ENCODE data around the gene MICU1. TPM values are rescaled to one million over a fixed set of nuclear protein-coding genes. Genes with fewer than 3 reads are reported as not detected.

Gene MICU1
- total RNA-seq, 1 experiment from 2014 or later = 39.4 TPM

DNA sequence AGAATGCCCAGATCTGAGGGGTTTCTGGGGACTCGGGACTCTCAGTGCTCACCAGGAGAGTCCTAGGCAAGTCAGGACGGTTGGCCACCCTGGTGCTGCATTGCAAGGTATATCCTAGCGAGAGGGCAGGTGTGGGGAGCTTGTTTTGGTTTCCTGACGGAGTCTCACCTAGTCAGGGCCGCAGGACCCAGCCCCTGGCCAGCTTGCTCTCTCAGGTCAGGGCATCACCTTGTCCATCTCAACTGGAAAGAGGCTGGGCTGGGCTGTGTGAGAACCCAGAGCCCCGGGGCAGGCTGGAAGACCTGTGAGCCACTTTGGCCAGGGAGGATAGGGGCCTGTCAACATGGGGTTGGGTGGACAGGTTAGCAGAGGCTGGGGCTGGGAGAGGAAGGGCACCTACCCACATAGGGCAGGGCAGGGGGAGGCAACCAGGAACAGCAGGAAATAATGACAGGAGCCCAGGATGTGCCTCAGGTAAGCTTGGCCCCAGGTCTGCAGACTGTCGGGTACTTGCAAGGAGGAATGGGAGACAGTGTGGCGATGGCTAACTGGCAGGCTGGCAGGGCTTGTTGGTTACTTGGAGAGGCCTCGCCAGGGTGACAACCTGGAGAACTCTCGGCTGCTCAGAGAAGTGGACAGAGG is 302.6 kb downstream of the MICU1 start:
- ChIA-PET CTCF (interaction anchor here (1.1 kb wide), 1 partner anchor 9 kb away, joined by 5 read pairs; no protein-coding TSS in a partner anchor), POLR2A (interaction anchor here (0.6 to 9.7 kb wide), 6 partner anchors 13 to 62 kb away, joined by 3 to 221 read pairs (median 116); partner anchors contain the start of gene DDIT4), RAD21 (ENCODE audit: low non-redundant PET in 1 of 2, low total read pairs in 2 of 2, uncharacterized antibody in 2 of 2, unreplicated experiment in 2 of 2) (no interaction called here)
- Histone ChIP-seq H3K27ac (ENCODE audit: low read depth, low read length) (peak overlapping the region; percentile 89), H3K9me2 (ENCODE audit: insufficient read depth) (no peaks in the 10 kb centered on the region), H3K4me1 (ENCODE audit: control insufficient read depth in 1 of 2, insufficient read depth in 2 of 2, low read length in 2 of 2) (peaks cover 75 to 93% of the 10 kb centered on the region in 2 experiments), H2AFZ (ENCODE audit: low read depth, low read length, poor library complexity, severe bottlenecking) (no peak overlapping the region), H3K4me3 (replicated peaks in 1 of 2; ENCODE audit: low read depth in 1 of 2, low read length in 2 of 2) (peak overlapping the region in 1 of 2 experiments; percentile 30; a peak in 1 of 4 replicates), H3K9ac (ENCODE audit: low read length) (peak overlapping the region; percentile 69), H4K20me1 (ENCODE audit: insufficient read depth) (no peaks in the 10 kb centered on the region), H3K27me3 (ENCODE audit: insufficient read depth, low read length) (no peaks in the 10 kb centered on the region), H3K79me2 (ENCODE audit: insufficient read depth, low read length) (no peaks in the 10 kb centered on the region), H3K4me2 (ENCODE audit: low read length) (peak overlapping the region; percentile 76), H3K9me3 (ENCODE audit: control insufficient read depth in 1 of 2, insufficient read depth in 1 of 2, low read depth in 1 of 2, low read length in 2 of 2) (no peaks in the 10 kb centered on the region), H3K36me3 (ENCODE audit: control insufficient read depth in 1 of 2, insufficient read depth in 2 of 2, low read length in 2 of 2) (no peaks in the 10 kb centered on the region)
- intact Hi-C loops (cut with micrococcal nuclease) = loop anchor here (10.0 kb wide), 1 partner anchor 458 kb away; no protein-coding TSS in a partner anchor
- no peak for ATAC-seq
- TF ChIP-seq ZFX (IDR thresholded peaks at IDR 0.05) (no peak), EZH2 (IDR thresholded peaks at IDR 0.05) (no peak), POLR2AphosphoS5 (IDR thresholded peaks at IDR 0.05; ENCODE audit: low read depth, low read length) (no peak; the same call in 1 of the 2 replicates), SRF (IDR thresholded peaks at IDR 0.05; ENCODE audit: low read depth) (no peak), SIN3A (IDR thresholded peaks at IDR 0.05; ENCODE audit: low read depth) (no peak), RAD21 (IDR thresholded peaks at IDR 0.05; ENCODE audit: low read depth) (no peak)
- TF ChIP-seq, protein P1, sequence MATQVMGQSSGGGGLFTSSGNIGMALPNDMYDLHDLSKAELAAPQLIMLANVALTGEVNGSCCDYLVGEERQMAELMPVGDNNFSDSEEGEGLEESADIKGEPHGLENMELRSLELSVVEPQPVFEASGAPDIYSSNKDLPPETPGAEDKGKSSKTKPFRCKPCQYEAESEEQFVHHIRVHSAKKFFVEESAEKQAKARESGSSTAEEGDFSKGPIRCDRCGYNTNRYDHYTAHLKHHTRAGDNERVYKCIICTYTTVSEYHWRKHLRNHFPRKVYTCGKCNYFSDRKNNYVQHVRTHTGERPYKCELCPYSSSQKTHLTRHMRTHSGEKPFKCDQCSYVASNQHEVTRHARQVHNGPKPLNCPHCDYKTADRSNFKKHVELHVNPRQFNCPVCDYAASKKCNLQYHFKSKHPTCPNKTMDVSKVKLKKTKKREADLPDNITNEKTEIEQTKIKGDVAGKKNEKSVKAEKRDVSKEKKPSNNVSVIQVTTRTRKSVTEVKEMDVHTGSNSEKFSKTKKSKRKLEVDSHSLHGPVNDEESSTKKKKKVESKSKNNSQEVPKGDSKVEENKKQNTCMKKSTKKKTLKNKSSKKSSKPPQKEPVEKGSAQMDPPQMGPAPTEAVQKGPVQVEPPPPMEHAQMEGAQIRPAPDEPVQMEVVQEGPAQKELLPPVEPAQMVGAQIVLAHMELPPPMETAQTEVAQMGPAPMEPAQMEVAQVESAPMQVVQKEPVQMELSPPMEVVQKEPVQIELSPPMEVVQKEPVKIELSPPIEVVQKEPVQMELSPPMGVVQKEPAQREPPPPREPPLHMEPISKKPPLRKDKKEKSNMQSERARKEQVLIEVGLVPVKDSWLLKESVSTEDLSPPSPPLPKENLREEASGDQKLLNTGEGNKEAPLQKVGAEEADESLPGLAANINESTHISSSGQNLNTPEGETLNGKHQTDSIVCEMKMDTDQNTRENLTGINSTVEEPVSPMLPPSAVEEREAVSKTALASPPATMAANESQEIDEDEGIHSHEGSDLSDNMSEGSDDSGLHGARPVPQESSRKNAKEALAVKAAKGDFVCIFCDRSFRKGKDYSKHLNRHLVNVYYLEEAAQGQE (IDR thresholded peaks at IDR 0.05; ENCODE audit: low read depth) = no peak
- TF ChIP-seq, protein P2, sequence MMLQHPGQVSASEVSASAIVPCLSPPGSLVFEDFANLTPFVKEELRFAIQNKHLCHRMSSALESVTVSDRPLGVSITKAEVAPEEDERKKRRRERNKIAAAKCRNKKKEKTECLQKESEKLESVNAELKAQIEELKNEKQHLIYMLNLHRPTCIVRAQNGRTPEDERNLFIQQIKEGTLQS (IDR thresholded peaks at IDR 0.05) = no peak
- TF ChIP-seq, protein P3, sequence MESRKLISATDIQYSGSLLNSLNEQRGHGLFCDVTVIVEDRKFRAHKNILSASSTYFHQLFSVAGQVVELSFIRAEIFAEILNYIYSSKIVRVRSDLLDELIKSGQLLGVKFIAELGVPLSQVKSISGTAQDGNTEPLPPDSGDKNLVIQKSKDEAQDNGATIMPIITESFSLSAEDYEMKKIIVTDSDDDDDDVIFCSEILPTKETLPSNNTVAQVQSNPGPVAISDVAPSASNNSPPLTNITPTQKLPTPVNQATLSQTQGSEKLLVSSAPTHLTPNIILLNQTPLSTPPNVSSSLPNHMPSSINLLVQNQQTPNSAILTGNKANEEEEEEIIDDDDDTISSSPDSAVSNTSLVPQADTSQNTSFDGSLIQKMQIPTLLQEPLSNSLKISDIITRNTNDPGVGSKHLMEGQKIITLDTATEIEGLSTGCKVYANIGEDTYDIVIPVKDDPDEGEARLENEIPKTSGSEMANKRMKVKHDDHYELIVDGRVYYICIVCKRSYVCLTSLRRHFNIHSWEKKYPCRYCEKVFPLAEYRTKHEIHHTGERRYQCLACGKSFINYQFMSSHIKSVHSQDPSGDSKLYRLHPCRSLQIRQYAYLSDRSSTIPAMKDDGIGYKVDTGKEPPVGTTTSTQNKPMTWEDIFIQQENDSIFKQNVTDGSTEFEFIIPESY (IDR thresholded peaks at IDR 0.05; ENCODE audit: extremely low read depth, insufficient replicate concordance, low read length) = no peak
- no peak for DNase-seq (ENCODE audit: low read depth, low spot score)
- no TSS peak for BruUV-seq (replicated peaks)

Data from HCT116 (cell line).